K562 (cell line): Measurements from ENCODE around the gene CNOT4. TPM values are rescaled to one million over a fixed set of nuclear protein-coding genes. Genes with fewer than 3 reads are reported as not detected.

Source experiments
- CBX3 ChIP-seq, 2 experiments: IDR thresholded peaks; 1 replicate in 1 of 2; 2 replicates in 1 of 2; pipeline ENCODE4 v1.6.1; 2012; ENCODE audit warnings: inconsistent platforms in 2 of 2, low read length in 2 of 2, borderline replicate concordance in 1 of 2, control low read depth in 1 of 2
- EP300 ChIP-seq: IDR thresholded peaks from 2 replicates; pipeline ENCODE4 v1.6.1; 2012; ENCODE audit warnings: low read length, improper control_type of control experiment
- FOSL1 ChIP-seq: fragments of 200-800 bp; sonication (Bioruptor generic); conservative IDR thresholded peaks from 2 replicates; pipeline ENCODE4 v1.6.1; 2016; ENCODE audit warnings: missing genetic modification characterization, missing compliant biosample characterization
- GATAD2B ChIP-seq: fragments of 450-650 bp; IDR thresholded peaks from 2 replicates; pipeline ENCODE4 v1.6.1; 2017; ENCODE audit warnings: mild to moderate bottlenecking, borderline replicate concordance
- HNRNPLL ChIP-seq: fragments of 200-400 bp; formaldehyde crosslinking; IDR thresholded peaks from 2 replicates; pipeline ENCODE4 v1.6.1; 2017; ENCODE audit warnings: low read length, low read depth, mild to moderate bottlenecking; ENCODE audit not compliant: poor library complexity, severe bottlenecking
- MAFG ChIP-seq: fragments of 450-650 bp; conservative IDR thresholded peaks from 2 replicates; pipeline ENCODE4 v1.6.1; 2016; ENCODE audit warnings: missing genetic modification characterization, missing compliant biosample characterization
- MAFK ChIP-seq: IDR thresholded peaks from 2 replicates; pipeline ENCODE4 v1.6.1; 2011; ENCODE audit warnings: low read length, improper control_type of control experiment
- MEIS2 ChIP-seq: fragments of 450-650 bp; IDR thresholded peaks from 2 replicates; pipeline ENCODE4 v1.6.1; 2014; ENCODE audit warnings: mild to moderate bottlenecking; ENCODE audit not compliant: partially characterized antibody
- NBN ChIP-seq: fragments of 450-650 bp; IDR thresholded peaks from 2 replicates; pipeline ENCODE4 v1.6.1; 2016; ENCODE audit warnings: low read depth, mild to moderate bottlenecking
- NFE2 ChIP-seq: IDR thresholded peaks from 2 replicates; pipeline ENCODE4 v1.6.1; 2014; ENCODE audit warnings: antibody characterized with exemption, low read depth
- NR2C1 ChIP-seq, 2 experiments: fragments of 450-650 bp; IDR thresholded peaks; 2 replicates each; pipeline ENCODE4 v1.6.1; 2017; ENCODE audit warnings: mild to moderate bottlenecking in 2 of 2, antibody characterized with exemption in 1 of 2, inconsistent platforms in 1 of 2, missing compliant biosample characterization in 1 of 2, missing genetic modification characterization in 1 of 2
- NR4A1 ChIP-seq, 2 experiments: fragments of 250-450 bp in 1 of 2; fragments of 450-650 bp in 1 of 2; sonication (Bioruptor Pico) in 1 of 2; IDR thresholded peaks; 2 replicates each; pipeline versions ENCODE4 v1.4.0 to v1.6.1; 2016 to 2020; ENCODE audit warnings: mild to moderate bottlenecking in 2 of 2, missing compliant biosample characterization in 1 of 2, missing genetic modification characterization in 1 of 2, moderate library complexity in 1 of 2
- POLR2B ChIP-seq: fragments of 450-650 bp; IDR thresholded peaks from 2 replicates; pipeline ENCODE4 v1.6.1; 2018; ENCODE audit warnings: low read depth; ENCODE audit not compliant: partially characterized antibody
- REST ChIP-seq, 2 experiments: fragments of 450-650 bp; formaldehyde crosslinking in 1 of 2; IDR thresholded peaks; 2 replicates each; pipeline versions ENCODE4 v1.4.0 to v1.6.1; 2014 to 2020; ENCODE audit warnings: mild to moderate bottlenecking in 2 of 2, borderline replicate concordance in 1 of 2, low read depth in 1 of 2
- ZNF224 ChIP-seq: sonication (generic); formaldehyde crosslinking; IDR thresholded peaks from 2 replicates; pipeline ENCODE4 v1.8.0; 2022; ENCODE audit warnings: mild to moderate bottlenecking, missing genetic modification reagents
- ZNF263 ChIP-seq: sonication (generic); formaldehyde crosslinking; IDR thresholded peaks from 2 replicates; pipeline ENCODE4 v1.8.0; 2022; ENCODE audit warnings: mild to moderate bottlenecking, missing genetic modification reagents, borderline replicate concordance
- ZZZ3 ChIP-seq: fragments of 450-650 bp; IDR thresholded peaks from 2 replicates; pipeline ENCODE4 v1.6.1; 2016; ENCODE audit warnings: antibody characterized with exemption, mild to moderate bottlenecking, moderate library complexity
- polyA plus RNA-seq, 8 experiments: library from polyadenylated mRNA; depleted of rRNA in 4 of 8; stranded (reverse) in 5 of 8; unstranded in 3 of 8; fragments of >200 nt; fragmentation: Nextera tagmentation in 2 of 8; fragmentation: Illumina TruSeq in 1 of 8; extraction: Ambion mirVana in 2 of 8; extraction: Trizol in 1 of 8; gene quantifications; 2 replicates each; pipeline versions ENCODE4 v1.2.1 to v1.2.3, GENCODE V29; 2011 to 2014; ENCODE audit warnings: inconsistent platforms in 1 of 8, missing spikeins in 1 of 8
- total RNA-seq, 7 experiments: library from RNA; depleted of rRNA in 6 of 7; stranded (reverse); fragments of >200 nt in 6 of 7; fragmentation: Illumina TruSeq in 2 of 7; extraction: Trizol in 2 of 7; gene quantifications; 2 replicates each; pipeline versions ENCODE4 v1.2.1 to v1.2.3, GENCODE V29; 2011 to 2021; ENCODE audit warnings: low replicate concordance in 1 of 7
- TF ChIP-seq, protein P1 (sequence below): fragments of 450-650 bp; IDR thresholded peaks from 2 replicates; pipeline ENCODE4 v1.6.1; 2017; ENCODE audit warnings: mild to moderate bottlenecking, moderate library complexity

Gene CNOT4
- total and polyA plus RNA-seq, 9 of the 15 experiments (the other 6 are each of a cell fraction or from before 2014, with no cell fraction given), result 8.6 to 24.1 (median 15.4) TPM

GRCh38 chr7:135512135-135512887, 2.4 kb upstream of the CNOT4 start (continued):
- peak; percentile 93 for TF ChIP-seq MAFG
- no peak for TF ChIP-seq POLR2B
- TF ChIP-seq ZNF224 (CRISPR knock-in tag), result no peak
- TF ChIP-seq REST (IDR thresholded peaks at IDR 0.05; ENCODE audit: borderline replicate concordance), result peak; percentile 80; the same call in 1 of the 2 replicates
- TF ChIP-seq REST (CRISPR knock-in tag; IDR thresholded peaks at IDR 0.05; ENCODE audit: low read depth), result no peak
- no peak for TF ChIP-seq ZNF263 (CRISPR knock-in tag)
- 0 out of 2 replicates have a peak, but pooled peaks have one; percentile 14 for TF ChIP-seq GATAD2B
- no peak for TF ChIP-seq NR4A1 (CRISPR knock-in tag; IDR thresholded peaks at IDR 0.05)
- TF ChIP-seq NR4A1 (tag; IDR thresholded peaks at IDR 0.05), result no peak
- 0 out of 2 replicates have a peak, but pooled peaks have one; percentile 35 for TF ChIP-seq NR2C1 (IDR thresholded peaks at IDR 0.05)
- no peak for TF ChIP-seq NR2C1 (tag; IDR thresholded peaks at IDR 0.05)
- peak; percentile 86 for TF ChIP-seq MAFK
- TF ChIP-seq EP300, result 0 out of 2 replicates have a peak, but pooled peaks have one; percentile 25
- 0 out of 2 replicates have a peak, but pooled peaks have one; percentile 29 for TF ChIP-seq NBN
- TF ChIP-seq MEIS2, result peak; percentile 21
- TF ChIP-seq ZZZ3, result no peak
- peak; percentile 94 for TF ChIP-seq NFE2
- 0 out of 3 replicates have a peak, but pooled peaks of 1 of the 2 experiments have one; percentile 31 for TF ChIP-seq CBX3 (IDR thresholded peaks at IDR 0.05; ENCODE audit: borderline replicate concordance in 1 of 2, low read length in 2 of 2)
- TF ChIP-seq, protein P1, sequence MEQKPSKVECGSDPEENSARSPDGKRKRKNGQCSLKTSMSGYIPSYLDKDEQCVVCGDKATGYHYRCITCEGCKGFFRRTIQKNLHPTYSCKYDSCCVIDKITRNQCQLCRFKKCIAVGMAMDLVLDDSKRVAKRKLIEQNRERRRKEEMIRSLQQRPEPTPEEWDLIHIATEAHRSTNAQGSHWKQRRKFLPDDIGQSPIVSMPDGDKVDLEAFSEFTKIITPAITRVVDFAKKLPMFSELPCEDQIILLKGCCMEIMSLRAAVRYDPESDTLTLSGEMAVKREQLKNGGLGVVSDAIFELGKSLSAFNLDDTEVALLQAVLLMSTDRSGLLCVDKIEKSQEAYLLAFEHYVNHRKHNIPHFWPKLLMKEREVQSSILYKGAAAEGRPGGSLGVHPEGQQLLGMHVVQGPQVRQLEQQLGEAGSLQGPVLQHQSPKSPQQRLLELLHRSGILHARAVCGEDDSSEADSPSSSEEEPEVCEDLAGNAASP, result no peak
- TF ChIP-seq HNRNPLL, result no peak
- peak; percentile 44 for TF ChIP-seq FOSL1 (tag)
